Measurements from ENCODE around the gene ADISSP.
A peak's percentile ranks its signal among the peaks of the same experiment; 100 is the strongest.

The ADISSP gene

DNA sequence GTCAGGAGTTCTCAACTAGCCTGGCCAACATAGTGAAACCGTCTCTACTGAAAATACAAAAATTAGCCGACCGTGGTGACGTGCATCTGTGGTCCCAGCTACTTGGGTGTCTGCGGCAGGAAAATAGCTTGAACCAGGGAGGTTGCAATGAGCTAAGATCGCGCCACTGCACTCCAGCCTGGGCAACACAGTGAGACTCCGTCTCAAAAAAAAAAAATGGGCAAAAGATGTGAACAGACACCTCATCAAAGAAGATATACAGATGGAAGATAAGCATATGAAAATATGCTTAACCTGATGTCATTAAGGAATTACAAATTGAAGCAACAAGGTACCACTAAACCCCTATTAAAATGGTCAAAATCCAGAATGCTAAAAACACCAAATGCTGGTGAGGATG is 44.3 kb downstream of the ADISSP start:
- no peak for DNase-seq (ENCODE audit: low read depth)
- TF ChIP-seq, protein P1, sequence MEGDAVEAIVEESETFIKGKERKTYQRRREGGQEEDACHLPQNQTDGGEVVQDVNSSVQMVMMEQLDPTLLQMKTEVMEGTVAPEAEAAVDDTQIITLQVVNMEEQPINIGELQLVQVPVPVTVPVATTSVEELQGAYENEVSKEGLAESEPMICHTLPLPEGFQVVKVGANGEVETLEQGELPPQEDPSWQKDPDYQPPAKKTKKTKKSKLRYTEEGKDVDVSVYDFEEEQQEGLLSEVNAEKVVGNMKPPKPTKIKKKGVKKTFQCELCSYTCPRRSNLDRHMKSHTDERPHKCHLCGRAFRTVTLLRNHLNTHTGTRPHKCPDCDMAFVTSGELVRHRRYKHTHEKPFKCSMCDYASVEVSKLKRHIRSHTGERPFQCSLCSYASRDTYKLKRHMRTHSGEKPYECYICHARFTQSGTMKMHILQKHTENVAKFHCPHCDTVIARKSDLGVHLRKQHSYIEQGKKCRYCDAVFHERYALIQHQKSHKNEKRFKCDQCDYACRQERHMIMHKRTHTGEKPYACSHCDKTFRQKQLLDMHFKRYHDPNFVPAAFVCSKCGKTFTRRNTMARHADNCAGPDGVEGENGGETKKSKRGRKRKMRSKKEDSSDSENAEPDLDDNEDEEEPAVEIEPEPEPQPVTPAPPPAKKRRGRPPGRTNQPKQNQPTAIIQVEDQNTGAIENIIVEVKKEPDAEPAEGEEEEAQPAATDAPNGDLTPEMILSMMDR (IDR thresholded peaks at IDR 0.05; ENCODE audit: insufficient read depth, low read depth, low read length, missing control alignments), result no peak
- H3K4me3 ChIP-seq (ENCODE audit: low read depth, low read length), result no peak overlapping the region

DNA sequence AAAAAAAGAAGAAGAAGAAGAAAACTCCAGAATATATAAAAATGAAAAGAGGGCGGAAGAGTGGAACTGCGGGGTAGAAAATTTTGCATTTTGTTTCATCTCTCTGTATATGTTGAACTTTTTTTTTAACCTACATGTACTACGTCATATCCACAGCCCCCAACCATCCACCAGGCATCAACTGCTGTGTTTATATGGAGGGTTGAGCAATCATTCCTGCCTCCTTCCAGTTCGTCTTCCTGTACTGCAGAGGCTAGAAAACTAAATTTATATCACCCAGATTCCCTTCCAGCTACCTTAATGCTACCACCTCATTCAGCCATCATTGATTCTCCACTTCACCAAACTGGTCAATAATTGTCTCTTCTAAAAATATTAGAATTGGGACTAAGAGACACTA is 45.6 kb downstream of the ADISSP start:
- TF ChIP-seq, protein P1 (IDR thresholded peaks at IDR 0.05; ENCODE audit: insufficient read depth, low read depth, low read length, missing control alignments), result no peak
- H3K4me3 ChIP-seq (ENCODE audit: low read depth, low read length), result no peak overlapping the region
- no peak for DNase-seq (ENCODE audit: low read depth)

DNA sequence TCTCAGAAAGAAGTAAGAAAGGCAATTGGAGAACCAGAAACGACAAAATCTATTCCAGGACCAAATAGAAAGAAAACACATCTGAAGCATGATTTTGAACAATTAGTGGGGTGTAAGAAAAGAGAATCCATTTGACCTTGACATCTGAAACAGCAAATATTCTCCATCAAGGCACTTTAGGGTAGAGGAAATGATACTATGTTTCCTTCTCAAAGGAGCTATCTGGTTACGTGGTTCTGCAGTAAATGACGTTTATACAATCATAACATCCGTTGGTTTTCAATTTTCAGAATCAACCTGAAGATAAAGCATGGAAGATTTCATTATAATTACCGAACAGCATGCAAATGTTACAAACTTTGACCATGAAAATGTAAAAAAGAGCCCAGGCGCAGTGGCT is 46.9 kb downstream of the ADISSP start:
- no peak overlapping the region for H3K4me3 ChIP-seq (ENCODE audit: low read depth, low read length)
- TF ChIP-seq, protein P1 (IDR thresholded peaks at IDR 0.05; ENCODE audit: insufficient read depth, low read depth, low read length, missing control alignments), result no peak
- DNase-seq (ENCODE audit: low read depth), result peak; percentile 45

DNA sequence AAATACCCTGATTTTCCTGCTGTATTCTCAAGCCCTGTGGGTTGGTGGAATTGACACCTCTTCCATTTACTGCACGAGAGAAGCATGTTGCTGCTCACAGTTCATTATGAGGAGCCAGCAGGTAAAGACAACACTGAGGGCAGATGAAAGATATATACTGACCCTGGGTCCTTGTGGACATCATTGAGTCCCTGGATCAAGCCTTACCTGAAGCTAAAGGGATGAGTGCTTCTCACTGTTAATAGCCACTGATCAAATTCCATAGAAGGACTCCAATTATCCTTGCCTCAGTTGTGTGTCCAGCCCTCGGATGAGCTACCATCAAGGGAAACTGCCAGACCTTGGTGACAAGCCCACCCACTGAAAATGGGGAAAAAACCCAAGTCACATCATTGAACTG is 47.5 kb downstream of the ADISSP start:
- no peak for DNase-seq (ENCODE audit: low read depth)
- H3K4me3 ChIP-seq (ENCODE audit: low read depth, low read length), result no peak overlapping the region
- TF ChIP-seq, protein P1 (IDR thresholded peaks at IDR 0.05; ENCODE audit: insufficient read depth, low read depth, low read length, missing control alignments), result no peak

DNA sequence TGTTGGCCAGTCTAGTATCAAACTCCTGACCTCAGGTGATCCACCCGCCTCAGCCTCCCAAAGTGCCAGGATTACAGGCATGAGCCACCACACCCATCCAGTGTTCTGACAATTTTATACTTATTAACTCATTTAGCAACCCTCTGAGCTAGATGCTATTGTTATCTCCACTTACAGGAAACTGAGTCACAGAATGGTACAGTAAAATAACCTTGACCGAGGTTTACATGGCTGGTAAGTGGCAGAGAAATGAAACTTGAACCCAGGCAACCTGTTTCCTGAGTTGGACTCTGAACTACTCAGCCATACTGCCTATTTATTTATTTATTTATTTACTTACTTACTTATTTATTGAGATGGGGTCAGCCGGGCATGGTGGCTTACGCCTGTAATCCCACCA is 48.5 kb downstream of the ADISSP start:
- TF ChIP-seq, protein P1 (IDR thresholded peaks at IDR 0.05; ENCODE audit: insufficient read depth, low read depth, low read length, missing control alignments), result no peak
- H3K4me3 ChIP-seq (ENCODE audit: low read depth, low read length), result no peak overlapping the region
- no peak for DNase-seq (ENCODE audit: low read depth)

DNA sequence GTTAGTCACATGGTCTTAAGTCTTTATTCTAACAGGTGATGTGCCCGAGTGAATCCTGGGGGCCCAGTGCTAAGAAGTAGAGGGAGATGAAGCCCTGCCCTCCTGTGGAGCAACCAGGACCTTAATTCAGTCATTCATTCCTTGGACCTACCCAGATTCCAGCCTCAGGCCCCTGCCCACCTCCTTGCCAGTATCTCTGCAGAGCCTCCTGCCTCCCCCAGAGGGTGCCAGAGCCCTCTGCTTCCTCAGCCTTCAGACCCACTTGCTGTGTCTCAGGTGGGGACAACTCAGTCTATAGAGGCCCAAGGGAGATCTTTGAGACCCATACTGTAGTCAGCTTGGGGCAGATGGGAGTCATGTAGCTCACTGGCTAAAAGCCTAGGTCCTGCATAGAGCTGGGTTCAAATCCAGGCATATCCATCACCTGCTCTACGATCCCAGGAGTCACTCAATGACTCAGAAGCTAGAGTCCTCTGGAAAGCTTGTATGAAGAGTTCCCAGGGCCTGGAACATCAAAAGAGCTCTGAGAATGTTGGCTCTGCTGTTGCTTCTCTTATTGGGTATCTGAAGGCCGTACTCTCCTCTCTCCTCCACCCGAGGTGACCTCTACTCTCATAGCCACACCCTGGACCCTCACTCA is 51.2 kb downstream of the ADISSP start:
- no peak overlapping the region for H3K4me3 ChIP-seq (ENCODE audit: low read depth, low read length)
- TF ChIP-seq, protein P1 (IDR thresholded peaks at IDR 0.05; ENCODE audit: insufficient read depth, low read depth, low read length, missing control alignments), result peak; percentile 83
- peak; percentile 71 for DNase-seq (ENCODE audit: low read depth)

DNA sequence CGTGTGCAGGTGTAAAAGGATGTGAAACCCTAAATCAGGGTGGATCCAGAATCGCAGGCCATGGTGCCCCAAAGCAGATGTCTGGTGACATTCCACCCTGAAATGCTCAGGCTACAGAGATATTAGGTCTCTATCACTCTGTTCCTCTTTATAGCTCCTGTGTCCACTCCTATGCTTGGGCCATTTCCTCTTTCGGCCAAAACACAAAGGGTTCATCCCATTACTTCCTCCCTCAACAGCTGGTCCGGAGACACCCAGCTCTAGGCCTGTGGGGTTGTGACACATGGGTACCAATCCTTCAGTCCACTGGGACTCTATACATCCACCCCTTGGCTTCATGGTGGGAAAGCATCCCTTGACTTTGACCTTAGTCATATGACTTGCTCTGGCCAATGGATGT is 53.5 kb downstream of the ADISSP start:
- TF ChIP-seq, protein P1 (IDR thresholded peaks at IDR 0.05; ENCODE audit: insufficient read depth, low read depth, low read length, missing control alignments), result no peak
- no peak for DNase-seq (ENCODE audit: low read depth)
- H3K4me3 ChIP-seq (ENCODE audit: low read depth, low read length), result no peak overlapping the region
